ENCODE results near the gene PLBD2. TPM values are rescaled to one million over a fixed set of nuclear protein-coding genes. Genes with fewer than 3 reads are reported as not detected.

The PLBD2 gene
- total RNA-seq, 2 donors from 2014 or later: 54.1 to 104 TPM

DNA sequence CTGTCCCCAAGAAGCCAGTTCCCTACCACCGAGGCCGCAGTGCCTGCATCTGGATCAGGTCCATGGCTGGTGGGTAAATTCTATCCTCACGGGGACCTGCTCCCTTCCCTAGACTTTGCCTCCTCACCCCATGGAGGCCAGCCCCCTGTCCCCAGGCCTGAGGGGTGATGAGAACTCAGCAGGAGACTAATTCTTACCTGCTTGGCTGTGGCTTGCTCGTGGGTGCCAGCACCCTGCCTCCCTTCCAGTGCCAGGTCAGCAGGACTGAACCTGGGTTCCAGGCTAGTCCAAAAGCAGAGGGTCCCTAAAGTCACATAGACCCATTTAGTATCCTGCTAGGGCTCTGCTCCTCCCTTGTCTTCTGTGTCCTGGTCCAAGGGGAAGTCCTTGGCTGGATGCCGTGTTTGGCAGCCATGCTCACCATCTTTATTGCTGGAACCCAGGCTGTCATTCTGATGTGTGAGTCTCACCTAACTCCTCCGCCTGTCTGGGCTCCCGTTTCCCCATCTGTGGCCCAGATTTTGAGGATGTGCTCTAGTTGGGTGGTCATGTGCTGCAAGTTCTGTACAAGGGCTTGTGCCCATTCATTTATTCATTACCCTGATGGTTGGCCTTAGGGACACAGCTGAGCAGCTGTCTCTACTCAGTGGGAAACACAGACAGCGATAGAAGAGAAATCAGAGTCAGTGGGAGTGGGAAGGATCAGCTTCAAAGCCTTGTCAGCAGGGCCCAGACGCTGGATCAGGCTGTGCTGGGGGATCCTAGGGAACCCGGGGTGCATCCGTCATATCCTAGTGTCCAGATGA is 949 bp downstream of the PLBD2 start:
- H3K4me1 ChIP-seq (ENCODE audit: control insufficient read depth in 1 of 2, low read depth in 2 of 2): peaks cover 5 to 16% of the 10 kb centered on the region in 2 donors
- H3K36me3 ChIP-seq: no peaks in the 10 kb centered on the region
- peak overlapping the region; percentile 81 for H3K4me3 ChIP-seq
- H3K27me3 ChIP-seq (replicated peaks; ENCODE audit: insufficient read depth): no peaks in the 10 kb centered on the region
- H3K9me3 ChIP-seq: no peaks in the 10 kb centered on the region
- ATAC-seq (ENCODE audit: insufficient number of reproducible peaks, low FRiP score, low read depth): no peak
- TF ChIP-seq, protein P1, sequence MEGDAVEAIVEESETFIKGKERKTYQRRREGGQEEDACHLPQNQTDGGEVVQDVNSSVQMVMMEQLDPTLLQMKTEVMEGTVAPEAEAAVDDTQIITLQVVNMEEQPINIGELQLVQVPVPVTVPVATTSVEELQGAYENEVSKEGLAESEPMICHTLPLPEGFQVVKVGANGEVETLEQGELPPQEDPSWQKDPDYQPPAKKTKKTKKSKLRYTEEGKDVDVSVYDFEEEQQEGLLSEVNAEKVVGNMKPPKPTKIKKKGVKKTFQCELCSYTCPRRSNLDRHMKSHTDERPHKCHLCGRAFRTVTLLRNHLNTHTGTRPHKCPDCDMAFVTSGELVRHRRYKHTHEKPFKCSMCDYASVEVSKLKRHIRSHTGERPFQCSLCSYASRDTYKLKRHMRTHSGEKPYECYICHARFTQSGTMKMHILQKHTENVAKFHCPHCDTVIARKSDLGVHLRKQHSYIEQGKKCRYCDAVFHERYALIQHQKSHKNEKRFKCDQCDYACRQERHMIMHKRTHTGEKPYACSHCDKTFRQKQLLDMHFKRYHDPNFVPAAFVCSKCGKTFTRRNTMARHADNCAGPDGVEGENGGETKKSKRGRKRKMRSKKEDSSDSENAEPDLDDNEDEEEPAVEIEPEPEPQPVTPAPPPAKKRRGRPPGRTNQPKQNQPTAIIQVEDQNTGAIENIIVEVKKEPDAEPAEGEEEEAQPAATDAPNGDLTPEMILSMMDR (IDR thresholded peaks at IDR 0.05): no peak
- no peak for DNase-seq (ENCODE audit: low spot score)
- H3K27ac ChIP-seq: peak overlapping the region; percentile 81 to 82

DNA sequence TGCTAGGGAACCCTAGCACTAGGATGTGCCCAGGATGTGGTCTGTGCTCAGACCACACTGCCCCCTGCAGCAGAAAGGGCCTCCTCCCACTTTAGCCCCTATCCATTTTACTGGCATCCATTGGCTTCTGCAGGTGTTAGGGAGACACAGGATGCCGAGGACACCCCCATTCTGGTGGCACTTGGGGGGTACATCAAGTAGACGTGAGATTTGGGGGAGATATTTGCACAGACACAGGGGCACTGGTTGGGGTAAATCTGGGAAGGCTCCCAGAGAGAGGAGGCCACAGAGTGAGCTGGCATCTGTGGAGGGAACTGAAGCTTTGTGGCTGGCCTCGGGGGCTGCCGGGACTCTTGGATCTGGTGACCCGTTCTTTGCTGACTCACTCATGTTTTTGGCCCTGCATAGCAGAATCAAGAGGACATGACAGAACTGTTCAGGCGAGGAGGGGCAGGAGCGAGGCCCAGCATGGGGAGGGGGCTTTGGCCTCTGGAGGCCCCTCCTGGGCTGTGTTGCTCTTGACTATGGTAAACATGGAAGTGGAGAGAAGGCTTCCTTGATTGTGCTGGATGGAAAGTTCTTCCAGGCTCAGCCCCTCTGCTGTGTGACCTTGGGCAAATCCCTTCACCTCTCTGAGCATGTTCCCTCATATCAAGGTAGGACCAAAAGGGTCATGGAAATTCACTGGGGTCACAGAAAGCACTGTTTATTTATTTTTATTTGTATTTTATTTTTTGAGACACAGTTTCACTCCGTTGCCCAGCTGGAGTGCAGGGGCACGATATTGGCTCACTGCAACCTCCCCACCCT is 1.8 kb downstream of the PLBD2 start:
- ATAC-seq (ENCODE audit: insufficient number of reproducible peaks, low FRiP score, low read depth) (no peak), DNase-seq (ENCODE audit: low spot score) (no peak)
- Histone ChIP-seq H3K27ac (peak overlapping the region; percentile 81 to 82), H3K9me3 (no peaks in the 10 kb centered on the region), H3K4me1 (ENCODE audit: control insufficient read depth in 1 of 2, low read depth in 2 of 2) (peaks cover 5 to 16% of the 10 kb centered on the region in 2 donors), H3K36me3 (no peaks in the 10 kb centered on the region), H3K27me3 (replicated peaks; ENCODE audit: insufficient read depth) (no peaks in the 10 kb centered on the region), H3K4me3 (peak overlapping the region; percentile 81)
- TF ChIP-seq, protein P1 (IDR thresholded peaks at IDR 0.05): no peak

DNA sequence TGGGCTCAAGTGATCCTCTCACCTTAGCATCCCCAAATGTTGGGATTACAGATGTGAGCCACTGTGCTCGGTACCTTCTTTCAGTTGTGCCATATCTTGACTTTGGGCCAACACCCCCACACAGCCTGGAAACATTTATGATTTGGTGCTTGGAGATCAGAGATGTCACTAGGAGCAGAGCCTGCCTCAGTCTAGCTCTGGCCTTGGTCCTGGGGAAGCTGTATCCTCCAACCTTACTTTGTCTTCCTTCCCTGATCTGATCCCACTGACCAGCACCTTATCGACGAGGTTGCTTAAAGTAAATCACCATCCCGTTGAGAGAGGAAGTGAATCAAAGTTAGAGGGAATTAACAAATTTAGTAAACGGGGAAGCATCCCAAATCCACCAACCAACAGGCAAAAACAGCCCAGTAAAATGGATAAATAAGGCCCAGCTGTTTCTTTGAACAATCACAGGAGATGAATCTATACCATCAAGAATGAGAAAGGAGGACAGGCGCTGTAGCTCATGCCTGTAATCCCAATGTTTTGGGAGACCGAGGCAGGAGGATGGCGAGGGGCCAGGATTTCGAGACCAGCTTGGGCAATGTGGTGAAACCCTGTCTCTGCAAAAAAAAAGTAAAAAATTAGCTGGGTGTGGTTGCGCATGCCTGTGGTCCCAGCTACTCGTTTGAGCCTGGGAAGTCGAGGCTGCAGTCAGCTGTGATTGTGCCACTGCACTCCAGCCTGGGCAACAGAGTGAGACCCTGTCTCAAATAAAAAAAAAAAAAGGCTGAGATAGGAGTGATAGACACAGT is 3.4 kb downstream of the PLBD2 start:
- ATAC-seq (ENCODE audit: insufficient number of reproducible peaks, low FRiP score, low read depth) (no peak), DNase-seq (ENCODE audit: low spot score) (no peak)
- peaks cover 9 to 28% of the 10 kb centered on the region in 2 donors for H3K4me1 ChIP-seq (ENCODE audit: control insufficient read depth in 1 of 2, low read depth in 2 of 2)
- TF ChIP-seq, protein P1 (IDR thresholded peaks at IDR 0.05): no peak
- no peaks in the 10 kb centered on the region for H3K36me3 ChIP-seq
- H3K27me3 ChIP-seq (replicated peaks; ENCODE audit: insufficient read depth): no peaks in the 10 kb centered on the region
- H3K27ac ChIP-seq: no peak overlapping the region
- no peak overlapping the region for H3K4me3 ChIP-seq
- H3K9me3 ChIP-seq: no peaks in the 10 kb centered on the region

DNA sequence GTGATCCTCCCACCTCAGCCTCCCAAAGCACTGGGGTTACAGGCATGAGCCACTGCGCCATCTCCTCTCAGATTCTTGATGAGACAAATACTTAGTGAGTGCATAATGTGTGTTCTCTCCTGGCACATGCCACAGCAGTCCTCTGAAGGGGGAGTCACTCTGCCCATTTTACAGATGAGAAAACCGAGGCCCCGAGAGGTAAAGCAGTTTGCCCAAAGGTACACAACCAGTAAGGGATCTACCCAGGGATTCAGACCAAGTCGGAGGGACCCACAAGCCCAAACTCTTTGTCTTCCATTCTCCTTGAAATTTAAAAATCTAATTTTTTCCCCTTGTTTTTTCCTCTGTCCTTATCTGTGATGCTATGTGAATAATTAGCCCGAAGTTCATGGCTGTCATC is 6.3 kb downstream of the PLBD2 start:
- H3K36me3 ChIP-seq: peaks cover 5% of the 10 kb centered on the region
- ATAC-seq (ENCODE audit: insufficient number of reproducible peaks, low FRiP score, low read depth) (no peak), DNase-seq (ENCODE audit: low spot score) (no peak)
- H3K27ac ChIP-seq: no peak overlapping the region
- no peaks in the 10 kb centered on the region for H3K9me3 ChIP-seq
- H3K4me3 ChIP-seq: no peak overlapping the region
- TF ChIP-seq, protein P1 (IDR thresholded peaks at IDR 0.05): no peak
- H3K4me1 ChIP-seq (ENCODE audit: control insufficient read depth in 1 of 2, low read depth in 2 of 2): peaks cover 9 to 25% of the 10 kb centered on the region in 2 donors
- no peaks in the 10 kb centered on the region for H3K27me3 ChIP-seq (replicated peaks; ENCODE audit: insufficient read depth)

Data from thoracic aorta (tissue), 2 donors.